Keratinocyte (primary cell): ENCODE measurements around the gene ATAD3A. TPM values are rescaled to one million over a fixed set of nuclear protein-coding genes. Genes with fewer than 3 reads are reported as not detected.

Experiments
- DNase-seq: peaks from one replicate; pipeline ENCODE4 v3.0.0-alpha.2; 2011; ENCODE audit warnings: low read depth, missing footprints, low spot score
- FAIRE-seq: peaks from 2 replicates; lab custom pipeline; 2011; peaks lifted over from hg19 to GRCh38; lab: Jason Lieb, UNC
- H2AFZ ChIP-seq: 2 replicates; pipeline ENCODE4 v1.6.0; 2012; ENCODE audit warnings: low read length, control low read depth, inconsistent platforms; ENCODE audit not compliant: control insufficient read depth
- H3K27ac ChIP-seq: 2 replicates; pipeline ENCODE4 v1.5.1; 2011; ENCODE audit warnings: low read length; ENCODE audit not compliant: control insufficient read depth, insufficient read depth
- H3K27me3 ChIP-seq: 3 replicates; pipeline ENCODE4 v1.6.0; 2011; ENCODE audit warnings: low read length; ENCODE audit not compliant: control insufficient read depth, insufficient read depth; ENCODE audit errors: extremely low read depth
- H3K36me3 ChIP-seq, 2 experiments: 2 replicates in 1 of 2; 3 replicates in 1 of 2; pipeline ENCODE4 v1.5.1; 2011; ENCODE audit warnings: low read length in 2 of 2, mild to moderate bottlenecking in 1 of 2; ENCODE audit not compliant: control insufficient read depth in 2 of 2, insufficient read depth in 2 of 2; ENCODE audit errors: extremely low read depth in 1 of 2
- H3K4me1 ChIP-seq: 3 replicates; pipeline ENCODE4 v1.5.1; 2011; ENCODE audit warnings: low read length; ENCODE audit not compliant: control insufficient read depth, insufficient read depth; ENCODE audit errors: extremely low read depth
- H3K4me2 ChIP-seq: 3 replicates; pipeline ENCODE4 v1.6.0; 2011; ENCODE audit warnings: low read depth, low read length; ENCODE audit not compliant: control insufficient read depth, insufficient read depth; ENCODE audit errors: extremely low read depth
- H3K4me3 ChIP-seq, 3 experiments: fragments of 200-600 bp in 1 of 3; sonication (generic) in 1 of 3; 2 replicates in 2 of 3; 3 replicates in 1 of 3; pipeline ENCODE4 v1.5.1; 2011 to 2016; ENCODE audit warnings: low read length in 3 of 3, mild to moderate bottlenecking in 3 of 3, control low read depth in 2 of 3, inconsistent platforms in 1 of 3, low read depth in 1 of 3, mixed read lengths in 1 of 3, mixed run types in 1 of 3, moderate library complexity in 1 of 3; ENCODE audit not compliant: control insufficient read depth in 2 of 3, insufficient read depth in 2 of 3; ENCODE audit errors: extremely low read depth in 1 of 3
- H3K79me2 ChIP-seq: 2 replicates; pipeline ENCODE4 v1.6.0; 2012; ENCODE audit warnings: low read length; ENCODE audit not compliant: control insufficient read depth, insufficient read depth
- H3K9ac ChIP-seq: 3 replicates; pipeline ENCODE4 v1.6.0; 2011; ENCODE audit warnings: low read length; ENCODE audit not compliant: control insufficient read depth, insufficient read depth; ENCODE audit errors: extremely low read depth
- H3K9me1 ChIP-seq: 3 replicates; pipeline ENCODE4 v1.6.0; 2011; ENCODE audit warnings: low read length; ENCODE audit not compliant: control insufficient read depth, insufficient read depth; ENCODE audit errors: extremely low read depth
- H3K9me3 ChIP-seq: 2 replicates; pipeline ENCODE4 v1.5.1; 2012; ENCODE audit warnings: low read depth, low read length; ENCODE audit not compliant: control insufficient read depth
- H4K20me1 ChIP-seq: 3 replicates; pipeline ENCODE4 v1.6.0; 2011; ENCODE audit warnings: low read length; ENCODE audit not compliant: control insufficient read depth, insufficient read depth; ENCODE audit errors: extremely low read depth
- CTCF ChIP-seq, 3 experiments: IDR thresholded peaks in 1 of 3; conservative IDR thresholded peaks in 1 of 3; optimal IDR thresholded peaks in 1 of 3; 2 replicates in 2 of 3; 3 replicates in 1 of 3; pipeline versions ENCODE3 to v1.5.1; 2011; ENCODE audit warnings: low read length in 3 of 3, mild to moderate bottlenecking in 3 of 3, moderate library complexity in 2 of 3, control low read depth in 1 of 3, inconsistent platforms in 1 of 3; ENCODE audit not compliant: insufficient read depth in 2 of 3; ENCODE audit errors: extremely low read depth in 1 of 3
- EZH2 ChIP-seq: IDR thresholded peaks from one replicate; pipeline ENCODE4 v1.6.1; 2012; ENCODE audit warnings: inconsistent platforms, mild to moderate bottlenecking, low read length, moderate library complexity
- dilution Hi-C: fragments of 300-500 bp; cut with MboI; formaldehyde crosslinking; loops from one replicate; pipeline ENCODE4 v1.7.0; 2020; ENCODE audit warnings: low sequenced_read_pairs; ENCODE audit not compliant: extremely low pct_ligation_motif_present
- polyA plus RNA-seq, 5 experiments: library from polyadenylated mRNA; depleted of rRNA in 3 of 5; stranded (reverse) in 3 of 5; stranded (forward) in 1 of 5; unstranded in 1 of 5; fragments of >200 nt; gene quantifications; 1 replicate in 1 of 5; 2 replicates in 3 of 5; 3 replicates in 1 of 5; pipeline versions ENCODE4 v1.2.1 to v1.2.3, GENCODE V29; 2011 to 2012; ENCODE audit warnings: missing spikeins in 2 of 5, low read depth in 1 of 5, low replicate concordance in 1 of 5

ATAD3A gene
- polyA plus RNA-seq, 1 donor (not counting 4 experiments of a cell fraction or from before 2014, with no cell fraction given) = 19.9 TPM

GRCh38 chr1:1541956-1542765 lies 30.2 kb downstream of the ATAD3A start:
- H3K27me3 ChIP-seq = no peaks in the 10 kb centered on the region
- H3K9me3 ChIP-seq = no peaks in the 10 kb centered on the region
- no peak overlapping the region for H3K4me3 ChIP-seq
- H3K4me1 ChIP-seq = no peaks in the 10 kb centered on the region
- no peak overlapping the region for H3K4me2 ChIP-seq
- H3K27ac ChIP-seq = no peak overlapping the region
- DNase-seq (no peak), FAIRE-seq (no peak)
- no peaks in the 10 kb centered on the region for H3K79me2 ChIP-seq
- TF ChIP-seq CTCF (optimal IDR thresholded peaks at IDR 0.05 in 1 of 3, IDR thresholded peaks at IDR 0.05 in 1 of 3, conservative IDR thresholded peaks at IDR 0.05 in 1 of 3; ENCODE audit: extremely low read depth in 1 of 3, insufficient read depth in 2 of 3, low read length in 3 of 3) (no peak), EZH2 (no peak)
- no peaks in the 10 kb centered on the region for H4K20me1 ChIP-seq
- no peaks in the 10 kb centered on the region for H3K9me1 ChIP-seq
- no peak overlapping the region for H2AFZ ChIP-seq
- H3K9ac ChIP-seq = no peak overlapping the region
- peaks cover 11 to 27% of the 10 kb centered on the region in 2 experiments for H3K36me3 ChIP-seq
- dilution Hi-C loops = no loop called here

GRCh38 chr1:1542766-1543705 lies 31.1 kb downstream of the ATAD3A start:
- Histone ChIP-seq H3K27ac (no peak overlapping the region), H4K20me1 (no peaks in the 10 kb centered on the region), H3K9ac (no peak overlapping the region), H3K4me2 (no peak overlapping the region), H3K79me2 (peaks cover 2% of the 10 kb centered on the region), H3K9me1 (no peaks in the 10 kb centered on the region), H3K9me3 (no peaks in the 10 kb centered on the region), H3K4me1 (no peaks in the 10 kb centered on the region), H3K4me3 (no peak overlapping the region), H3K27me3 (no peaks in the 10 kb centered on the region), H2AFZ (no peak overlapping the region), H3K36me3 (peaks cover 11 to 32% of the 10 kb centered on the region in 2 experiments)
- TF ChIP-seq CTCF (optimal IDR thresholded peaks at IDR 0.05 in 1 of 3, IDR thresholded peaks at IDR 0.05 in 1 of 3, conservative IDR thresholded peaks at IDR 0.05 in 1 of 3; ENCODE audit: extremely low read depth in 1 of 3, insufficient read depth in 2 of 3, low read length in 3 of 3) (no peak), EZH2 (no peak)
- dilution Hi-C loops = no loop called here
- no peak for DNase-seq
- no peak for FAIRE-seq
